PC-9 (cell line): ENCODE data around the gene IL3RA. TPM values are rescaled to one million over a fixed set of nuclear protein-coding genes. Genes with fewer than 3 reads are reported as not detected.

Experiments
- BruUV-seq: library from RNA; stranded (reverse); fragments of 400-500 nt; replicated peaks from 2 replicates; lab custom pipeline; 2021; lab: Mats Ljungman, UMichigan
- CTCF ChIA-PET: fragments of 300-600 bp; sonication (Branson Sonifier 250); formaldehyde crosslinking; loops from one replicate; lab custom pipeline; 2022; ENCODE audit warnings: antibody characterized with exemption; lab: Charles Lee
- POLR2A ChIA-PET: fragments of 300-600 bp; sonication (Branson Sonifier 250); formaldehyde crosslinking; loops from one replicate; lab custom pipeline; 2022; ENCODE audit warnings: antibody characterized with exemption; ENCODE audit not compliant: unreplicated experiment; lab: Charles Lee
- DNase-seq, 2 experiments: peaks; one replicate each; pipeline versions ENCODE4 v3.0.0 to v3.0.0-alpha.2; 2015 to 2022; ENCODE audit warnings: mixed read lengths in 1 of 2
- H2AFZ ChIP-seq: fragments of 200-600 bp; sonication (generic); 2 replicates; pipeline ENCODE4 v1.8.1; 2017; ENCODE audit warnings: antibody characterized with exemption
- H3F3A ChIP-seq: fragments of 200-600 bp; sonication (generic); 2 replicates; pipeline ENCODE4 v1.8.1; 2017; ENCODE audit warnings: antibody characterized with exemption, mild to moderate bottlenecking, low read depth; ENCODE audit not compliant: insufficient read depth
- H3K27ac ChIP-seq: fragments of 200-600 bp; sonication (generic); 2 replicates; pipeline ENCODE4 v1.6.1; 2016; ENCODE audit warnings: mixed run types
- H3K27me3 ChIP-seq: fragments of 200-600 bp; sonication (generic); 2 replicates; pipeline ENCODE4 v1.6.1; 2016; ENCODE audit warnings: low read depth, mixed run types; ENCODE audit not compliant: insufficient read depth
- H3K36me3 ChIP-seq: fragments of 200-600 bp; sonication (generic); 2 replicates; pipeline ENCODE4 v1.6.1; 2016; ENCODE audit warnings: low read depth, mixed run types
- H3K4me1 ChIP-seq: fragments of 200-600 bp; sonication (generic); replicated peaks from 2 replicates; pipeline ENCODE4 v1.6.1; 2016; ENCODE audit warnings: mixed run types; ENCODE audit not compliant: insufficient read depth
- H3K4me2 ChIP-seq: fragments of 200-600 bp; sonication (generic); 2 replicates; pipeline ENCODE4 v1.6.1; 2017; ENCODE audit warnings: mixed run types
- H3K4me3 ChIP-seq: fragments of 200-600 bp; sonication (generic); 2 replicates; pipeline ENCODE4 v1.6.1; 2016; ENCODE audit warnings: mixed run types
- H3K79me2 ChIP-seq: fragments of 200-600 bp; sonication (generic); 2 replicates; pipeline ENCODE4 v1.6.1; 2017; ENCODE audit warnings: low read depth, mixed run types
- H3K9me2 ChIP-seq: fragments of 200-600 bp; sonication (generic); 2 replicates; pipeline ENCODE4 v1.8.1; 2017; ENCODE audit warnings: mild to moderate bottlenecking; ENCODE audit not compliant: insufficient read depth
- H3K9me3 ChIP-seq: fragments of 200-600 bp; sonication (generic); 2 replicates; pipeline ENCODE4 v1.8.1; 2016; ENCODE audit warnings: low read depth; ENCODE audit not compliant: insufficient read depth
- H4K20me1 ChIP-seq: fragments of 200-600 bp; sonication (generic); 2 replicates; pipeline ENCODE4 v1.8.1; 2017; ENCODE audit not compliant: insufficient read depth
- EZH2 ChIP-seq: fragments of 200-600 bp; sonication (generic); IDR thresholded peaks from 2 replicates; pipeline ENCODE4 v1.8.0; 2017; ENCODE audit warnings: antibody characterized with exemption, low read depth
- intact Hi-C: fragments of 100-400 bp; cut with micrococcal nuclease; formaldehyde crosslinking; loops from one replicate; pipeline ENCODE4 v1.10.0; 2022; ENCODE audit not compliant: unreplicated experiment
- total RNA-seq: library from RNA; stranded (reverse); gene quantifications from 2 replicates; pipeline ENCODE4 v1.2.3, GENCODE V29; 2021
- TF ChIP-seq, protein P1 (sequence below): fragments of 200-600 bp; sonication (generic); conservative IDR thresholded peaks from 2 replicates; pipeline ENCODE4 v1.6.1; 2017; ENCODE audit warnings: mixed run types, antibody characterized with exemption, mild to moderate bottlenecking, moderate library complexity

IL3RA gene
- total RNA-seq, 1 experiment from 2014 or later, result not detected

DNA sequence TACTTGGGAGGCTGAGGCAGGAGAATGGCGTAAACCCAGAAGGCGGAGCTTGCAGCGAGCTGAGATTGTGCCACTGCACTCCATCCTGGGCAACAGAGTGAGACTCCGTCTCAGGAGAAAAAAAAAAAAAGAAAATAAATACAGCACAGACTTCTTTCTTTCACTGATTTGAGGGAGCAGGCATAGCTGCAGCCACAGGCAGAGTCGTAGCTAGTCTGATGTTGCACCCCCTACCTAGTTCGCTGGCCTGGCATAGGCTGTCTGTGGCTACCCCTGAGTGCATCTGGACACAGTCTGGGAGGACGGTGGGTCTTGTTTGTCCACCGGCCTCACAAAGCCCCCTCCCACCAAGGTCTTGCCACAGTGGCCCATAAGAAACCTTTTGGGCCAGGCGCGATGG is 21.4 kb downstream of the IL3RA start:
- H3K27ac ChIP-seq, result no peak overlapping the region
- peaks cover 3% of the 10 kb centered on the region; the same call in 1 of the 2 replicates for H3K9me3 ChIP-seq
- H3K27me3 ChIP-seq, result peaks cover 2% of the 10 kb centered on the region; the same call in 1 of the 2 replicates
- H3F3A ChIP-seq, result peaks cover 4% of the 10 kb centered on the region; the same call in 1 of the 2 replicates
- no TSS peak for BruUV-seq
- TF ChIP-seq, protein P1, sequence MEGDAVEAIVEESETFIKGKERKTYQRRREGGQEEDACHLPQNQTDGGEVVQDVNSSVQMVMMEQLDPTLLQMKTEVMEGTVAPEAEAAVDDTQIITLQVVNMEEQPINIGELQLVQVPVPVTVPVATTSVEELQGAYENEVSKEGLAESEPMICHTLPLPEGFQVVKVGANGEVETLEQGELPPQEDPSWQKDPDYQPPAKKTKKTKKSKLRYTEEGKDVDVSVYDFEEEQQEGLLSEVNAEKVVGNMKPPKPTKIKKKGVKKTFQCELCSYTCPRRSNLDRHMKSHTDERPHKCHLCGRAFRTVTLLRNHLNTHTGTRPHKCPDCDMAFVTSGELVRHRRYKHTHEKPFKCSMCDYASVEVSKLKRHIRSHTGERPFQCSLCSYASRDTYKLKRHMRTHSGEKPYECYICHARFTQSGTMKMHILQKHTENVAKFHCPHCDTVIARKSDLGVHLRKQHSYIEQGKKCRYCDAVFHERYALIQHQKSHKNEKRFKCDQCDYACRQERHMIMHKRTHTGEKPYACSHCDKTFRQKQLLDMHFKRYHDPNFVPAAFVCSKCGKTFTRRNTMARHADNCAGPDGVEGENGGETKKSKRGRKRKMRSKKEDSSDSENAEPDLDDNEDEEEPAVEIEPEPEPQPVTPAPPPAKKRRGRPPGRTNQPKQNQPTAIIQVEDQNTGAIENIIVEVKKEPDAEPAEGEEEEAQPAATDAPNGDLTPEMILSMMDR, result no peak
- TF ChIP-seq EZH2, result no peak
- H3K4me2 ChIP-seq, result no peak overlapping the region
- H3K36me3 ChIP-seq, result no peaks in the 10 kb centered on the region
- no peaks in the 10 kb centered on the region for H3K79me2 ChIP-seq
- no peak overlapping the region for H2AFZ ChIP-seq
- no peaks in the 10 kb centered on the region for H3K4me1 ChIP-seq
- no peaks in the 10 kb centered on the region for H4K20me1 ChIP-seq
- no peaks in the 10 kb centered on the region for H3K9me2 ChIP-seq
- ChIA-PET POLR2A (no interaction called here), CTCF (no interaction called here)
- H3K4me3 ChIP-seq, result no peak overlapping the region
- DNase-seq, result no peak
- intact Hi-C loops, result no loop called here

DNA sequence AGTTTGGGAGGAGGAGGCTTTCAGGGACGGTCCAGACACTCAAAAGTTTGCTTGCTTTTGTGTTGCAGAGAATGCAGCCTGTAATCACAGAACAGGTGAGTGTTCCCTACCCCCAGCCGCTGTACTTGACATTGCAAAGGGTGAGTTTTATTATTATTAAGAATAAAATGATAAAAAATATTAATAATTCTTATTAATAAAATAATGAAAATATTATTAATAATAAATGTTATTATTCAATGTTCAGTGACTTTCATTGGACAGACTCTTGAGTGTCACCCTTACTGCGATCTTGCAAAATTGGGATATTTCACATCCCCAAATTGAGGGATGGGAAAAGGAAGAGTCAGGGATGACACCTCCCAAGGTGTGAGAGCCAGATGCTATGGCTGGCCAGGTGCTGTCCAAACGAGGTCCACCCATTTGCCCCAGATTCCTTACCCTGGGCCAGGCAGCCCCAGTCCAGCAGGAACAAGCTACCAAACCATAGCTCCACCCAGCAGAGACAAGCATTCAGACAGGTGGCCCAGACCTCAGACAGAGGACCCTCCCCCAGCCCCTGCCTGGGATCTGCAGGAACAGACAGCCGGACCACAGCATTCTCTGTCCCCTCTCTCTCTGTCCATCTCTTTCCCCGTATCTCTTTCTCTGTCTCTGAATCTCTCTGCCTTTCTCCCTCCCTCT is 22.4 kb downstream of the IL3RA start:
- Histone ChIP-seq H3K79me2 (no peaks in the 10 kb centered on the region), H3K4me1 (no peaks in the 10 kb centered on the region), H2AFZ (no peak overlapping the region), H3K27ac (no peak overlapping the region), H3K9me3 (0 out of 2 replicates have a peak, but pooled peaks cover 3% of the 10 kb centered on the region), H3K4me2 (no peak overlapping the region), H3K27me3 (peaks cover 2% of the 10 kb centered on the region; the same call in 1 of the 2 replicates), H4K20me1 (no peaks in the 10 kb centered on the region), H3K9me2 (no peaks in the 10 kb centered on the region), H3F3A (no peaks in the 10 kb centered on the region), H3K4me3 (no peak overlapping the region), H3K36me3 (no peaks in the 10 kb centered on the region)
- TF ChIP-seq EZH2, result no peak
- TF ChIP-seq, protein P1, result no peak
- CTCF ChIA-PET, result no interaction called here
- intact Hi-C loops, result no loop called here
- no TSS peak for BruUV-seq
- no peak for DNase-seq
- POLR2A ChIA-PET, result no interaction called here

DNA sequence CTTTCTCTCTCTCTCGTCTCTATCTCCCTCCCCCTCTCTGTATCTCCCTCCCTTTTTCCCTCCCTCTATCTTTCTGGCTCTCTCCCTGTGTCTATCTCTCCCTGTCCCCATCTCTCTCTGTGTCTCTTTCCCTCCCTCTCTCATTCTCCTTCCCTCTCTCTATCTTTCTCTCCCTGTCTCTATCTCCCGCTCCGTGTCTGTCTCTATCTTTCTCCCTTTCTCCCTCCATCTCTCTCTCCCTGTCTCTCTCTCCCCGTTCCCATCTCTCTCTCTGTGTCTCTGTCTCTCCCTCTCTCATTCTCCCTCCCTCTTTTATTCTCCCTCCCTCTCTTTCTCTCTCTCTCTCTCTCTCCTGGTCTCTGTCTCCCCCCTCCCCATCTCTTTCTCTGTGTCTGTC is 22.9 kb downstream of the IL3RA start:
- TF ChIP-seq, protein P1, result no peak
- TF ChIP-seq EZH2, result no peak
- intact Hi-C loops, result no loop called here
- BruUV-seq, result no TSS peak
- Histone ChIP-seq H4K20me1 (no peaks in the 10 kb centered on the region), H3F3A (no peaks in the 10 kb centered on the region), H3K27ac (no peak overlapping the region), H3K4me2 (no peak overlapping the region), H3K4me1 (no peaks in the 10 kb centered on the region), H2AFZ (no peak overlapping the region), H3K36me3 (no peaks in the 10 kb centered on the region), H3K79me2 (no peaks in the 10 kb centered on the region), H3K27me3 (peaks cover 2% of the 10 kb centered on the region; the same call in 1 of the 2 replicates), H3K9me3 (0 out of 2 replicates have a peak, but pooled peaks cover 3% of the 10 kb centered on the region), H3K4me3 (no peak overlapping the region), H3K9me2 (no peaks in the 10 kb centered on the region)
- CTCF ChIA-PET, result no interaction called here
- no peak for DNase-seq
- POLR2A ChIA-PET, result no interaction called here
